ENCODE data around the gene PLCL2.

DNA sequence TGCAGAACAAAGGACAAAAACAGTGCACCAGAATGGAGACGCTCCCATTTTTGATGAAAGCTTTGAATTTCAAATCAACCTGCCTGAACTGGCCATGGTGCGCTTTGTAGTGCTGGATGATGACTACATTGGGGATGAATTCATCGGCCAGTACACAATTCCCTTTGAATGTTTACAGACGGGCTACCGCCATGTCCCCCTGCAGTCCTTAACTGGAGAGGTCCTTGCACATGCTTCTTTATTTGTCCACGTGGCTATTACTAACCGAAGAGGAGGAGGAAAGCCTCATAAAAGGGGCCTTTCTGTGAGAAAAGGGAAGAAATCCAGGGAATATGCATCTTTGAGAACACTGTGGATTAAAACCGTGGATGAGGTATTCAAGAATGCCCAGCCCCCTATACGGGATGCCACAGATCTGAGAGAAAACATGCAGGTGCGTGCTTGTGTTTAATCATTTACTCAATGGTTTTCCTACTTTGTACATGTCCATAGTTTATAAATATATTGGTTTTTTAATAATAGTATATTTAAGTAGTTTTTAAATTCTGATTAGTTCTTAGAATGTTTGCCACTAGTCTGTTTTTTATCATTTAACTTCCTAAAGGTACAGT lies 127.1 kb downstream of the PLCL2 start:
- no peak for TF ChIP-seq GABPA (IDR thresholded peaks at IDR 0.05; ENCODE audit: low read depth)
- TF ChIP-seq RAD51 (IDR thresholded peaks at IDR 0.05) = no peak

Data from GM12878 (cell line).